Effector memory CD8-positive, alpha-beta T cell (primary cell): Measurements from ENCODE around the gene CNTN2.

ENCODE experiments used
- ATAC-seq: fragments of 150-1000 bp; cut with Tn5 transposase; replicated peaks from 2 replicates; pipeline ENCODE4 v1.10.0; 2021; ENCODE audit warnings: mild to moderate bottlenecking, moderate library complexity
- DNase-seq, 3 experiments: peaks; one replicate each; pipeline ENCODE4 v3.0.0; 2021
- H3K27ac Mint-ChIP-seq, 2 donors: one replicate each; pipeline ENCODE4 v1.8.0; 2022; ENCODE audit warnings: mild to moderate bottlenecking in 2 of 2, mixed read lengths in 2 of 2, moderate library complexity in 2 of 2
- H3K27me3 Mint-ChIP-seq, 2 donors: one replicate each; pipeline ENCODE4 v1.8.0; 2022; ENCODE audit warnings: mixed read lengths in 2 of 2
- H3K36me3 Mint-ChIP-seq: one replicate; pipeline ENCODE4 v1.8.0; 2022; ENCODE audit warnings: mild to moderate bottlenecking, moderate library complexity, mixed read lengths; ENCODE audit not compliant: insufficient read depth
- H3K4me1 Mint-ChIP-seq, 2 donors: one replicate each; pipeline ENCODE4 v1.8.0; 2022; ENCODE audit warnings: low read depth in 2 of 2, mixed read lengths in 2 of 2
- H3K4me3 Mint-ChIP-seq, 2 donors: one replicate each; pipeline ENCODE4 v1.8.0; 2022; ENCODE audit warnings: mild to moderate bottlenecking in 2 of 2, mixed read lengths in 2 of 2, moderate library complexity in 2 of 2
- H3K9me3 Mint-ChIP-seq, 2 donors: one replicate each; pipeline ENCODE4 v1.8.0; 2022; ENCODE audit warnings: mixed read lengths in 2 of 2

Gene CNTN2

DNA sequence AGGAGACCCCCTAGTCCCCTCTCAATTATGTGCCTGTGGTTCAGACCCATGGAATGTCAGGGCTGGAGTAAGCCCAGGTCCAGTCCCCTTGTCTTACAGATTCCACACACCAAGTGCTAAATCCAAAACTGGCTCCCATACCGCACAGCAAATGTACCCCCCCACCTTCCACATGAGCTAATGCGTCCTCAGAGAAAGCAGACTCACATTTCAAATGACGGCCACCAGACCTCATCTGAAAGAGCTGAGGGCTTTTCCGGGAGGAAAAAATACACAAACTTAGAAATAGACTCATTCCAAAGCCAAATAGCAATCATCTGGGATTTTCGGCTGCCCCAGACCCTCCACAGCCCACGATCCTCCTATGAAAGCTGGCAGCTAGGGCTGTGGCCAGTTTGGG lies 12.8 kb upstream of the CNTN2 start:
- H3K4me3 Mint-ChIP-seq: no peak overlapping the region
- ATAC-seq: no peak

DNA sequence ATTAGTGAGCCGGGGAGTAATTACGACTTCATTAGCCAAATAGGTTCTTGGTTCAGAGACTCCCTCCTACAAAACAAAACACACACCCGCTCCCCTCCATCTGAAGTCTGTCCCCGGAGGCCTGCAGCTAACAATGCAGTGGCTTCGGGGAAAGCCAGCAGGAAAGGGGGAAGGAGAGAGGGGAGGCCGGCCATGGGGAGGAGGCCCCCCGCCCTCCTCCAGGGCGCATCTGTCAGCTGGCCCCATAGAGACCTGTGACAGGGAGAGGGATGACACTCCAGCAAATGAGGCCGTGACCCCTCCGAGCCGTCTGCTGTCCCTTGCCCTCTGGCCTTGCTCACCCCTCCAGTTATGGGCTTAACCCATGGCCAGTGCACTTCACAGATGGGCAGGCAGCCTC lies 12.1 kb upstream of the CNTN2 start:
- H3K27me3 Mint-ChIP-seq: peaks cover 35 to 50% of the 10 kb centered on the region in 2 donors
- H3K9me3 Mint-ChIP-seq: no peaks in the 10 kb centered on the region
- no peak for ATAC-seq
- no peak overlapping the region for H3K4me3 Mint-ChIP-seq
- H3K27ac Mint-ChIP-seq: no peak overlapping the region
- no peaks in the 10 kb centered on the region for H3K4me1 Mint-ChIP-seq
- DNase-seq: no peak
- no peaks in the 10 kb centered on the region for H3K36me3 Mint-ChIP-seq

More for the DNA sequence above, 12.8 kb upstream of the CNTN2 start:
- no peak for DNase-seq
- Mint-ChIP-seq H3K36me3 (no peaks in the 10 kb centered on the region), H3K4me1 (no peaks in the 10 kb centered on the region), H3K27ac (no peak overlapping the region), H3K9me3 (no peaks in the 10 kb centered on the region), H3K27me3 (peaks cover 38 to 54% of the 10 kb centered on the region in 2 donors)

DNA sequence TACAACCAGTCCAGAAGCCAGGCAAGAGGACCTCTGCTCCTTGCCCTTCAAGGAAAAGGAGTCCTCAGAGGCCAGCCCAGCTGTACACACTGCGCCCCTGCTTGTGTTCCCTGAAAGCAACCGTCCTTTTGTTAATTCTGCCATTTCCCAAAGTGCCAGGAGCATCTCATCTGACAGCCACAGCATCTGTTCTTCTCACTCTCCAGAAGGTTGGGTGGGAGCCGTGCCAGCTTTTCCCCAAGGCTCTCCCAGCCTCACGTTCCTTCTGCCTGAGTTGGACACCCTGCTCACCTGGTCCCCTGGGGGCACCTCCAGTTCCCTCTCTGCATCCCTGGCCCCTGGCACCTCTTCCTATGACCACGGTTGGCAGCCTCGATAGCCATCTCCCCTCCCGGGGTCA lies 10.5 kb upstream of the CNTN2 start:
- no peak overlapping the region for H3K27ac Mint-ChIP-seq
- peaks cover 36 to 52% of the 10 kb centered on the region in 2 donors for H3K27me3 Mint-ChIP-seq
- DNase-seq: no peak
- no peak for ATAC-seq
- H3K36me3 Mint-ChIP-seq: no peaks in the 10 kb centered on the region
- H3K4me3 Mint-ChIP-seq: no peak overlapping the region
- no peaks in the 10 kb centered on the region for H3K4me1 Mint-ChIP-seq
- no peaks in the 10 kb centered on the region for H3K9me3 Mint-ChIP-seq

DNA sequence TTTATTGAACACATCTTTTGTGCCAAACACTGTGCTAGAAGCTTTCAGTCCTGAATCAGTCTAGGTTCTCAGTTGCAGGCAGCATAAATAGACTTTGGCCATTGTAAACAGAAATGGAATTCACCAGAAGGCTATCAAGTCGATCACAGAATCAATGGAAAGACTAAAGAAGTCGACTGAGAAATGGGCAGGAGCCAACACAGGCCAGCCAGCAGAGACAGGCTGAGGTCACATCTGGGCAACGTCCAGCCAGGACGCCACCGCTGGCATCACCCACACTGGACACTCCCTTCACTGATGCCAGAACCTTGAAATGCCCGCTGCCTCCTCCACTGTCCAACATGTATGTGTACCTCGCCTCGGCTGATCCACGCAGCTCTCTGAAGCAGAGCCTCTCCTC lies 5.5 kb upstream of the CNTN2 start:
- DNase-seq (no peak), ATAC-seq (no peak)
- Mint-ChIP-seq H3K4me1 (no peaks in the 10 kb centered on the region), H3K27ac (no peak overlapping the region), H3K9me3 (no peaks in the 10 kb centered on the region), H3K36me3 (no peaks in the 10 kb centered on the region), H3K27me3 (peaks cover 35 to 66% of the 10 kb centered on the region in 2 donors), H3K4me3 (no peak overlapping the region)

DNA sequence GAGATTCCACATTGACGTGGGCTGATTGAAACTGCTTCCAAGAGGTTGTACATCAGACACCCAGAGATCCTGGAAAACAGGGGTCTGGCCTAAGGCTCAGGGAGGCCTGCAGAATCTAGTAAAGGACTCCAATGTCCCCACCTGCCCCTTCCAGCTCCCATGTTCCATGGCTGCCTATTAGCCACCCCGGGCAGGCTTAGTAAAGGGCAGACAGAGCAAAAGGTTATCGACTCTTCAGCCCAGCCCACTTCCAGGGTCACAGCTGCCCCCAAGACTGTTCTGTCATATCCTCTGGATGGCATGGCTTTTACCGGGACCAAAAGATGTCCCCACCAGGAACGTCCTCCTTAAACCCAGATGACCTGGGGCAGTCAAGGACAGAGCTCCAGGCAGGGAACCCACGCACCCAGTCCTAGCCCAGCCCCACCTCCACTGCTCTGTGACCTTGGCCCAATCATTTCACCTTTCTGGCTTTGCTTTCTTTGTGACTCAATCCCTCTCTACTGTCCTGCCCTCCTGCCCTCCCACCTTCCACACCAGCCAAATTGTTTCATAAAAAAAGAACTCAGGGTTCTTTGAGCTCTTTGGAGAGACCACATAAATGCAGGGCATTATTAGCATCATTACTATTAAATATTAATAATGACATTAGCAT lies 4.8 kb upstream of the CNTN2 start:
- no peak for ATAC-seq
- no peaks in the 10 kb centered on the region for H3K4me1 Mint-ChIP-seq
- no peaks in the 10 kb centered on the region for H3K9me3 Mint-ChIP-seq
- H3K27me3 Mint-ChIP-seq: peaks cover 33 to 65% of the 10 kb centered on the region in 2 donors
- H3K4me3 Mint-ChIP-seq: no peak overlapping the region
- no peaks in the 10 kb centered on the region for H3K36me3 Mint-ChIP-seq
- no peak for DNase-seq
- H3K27ac Mint-ChIP-seq: no peak overlapping the region

DNA sequence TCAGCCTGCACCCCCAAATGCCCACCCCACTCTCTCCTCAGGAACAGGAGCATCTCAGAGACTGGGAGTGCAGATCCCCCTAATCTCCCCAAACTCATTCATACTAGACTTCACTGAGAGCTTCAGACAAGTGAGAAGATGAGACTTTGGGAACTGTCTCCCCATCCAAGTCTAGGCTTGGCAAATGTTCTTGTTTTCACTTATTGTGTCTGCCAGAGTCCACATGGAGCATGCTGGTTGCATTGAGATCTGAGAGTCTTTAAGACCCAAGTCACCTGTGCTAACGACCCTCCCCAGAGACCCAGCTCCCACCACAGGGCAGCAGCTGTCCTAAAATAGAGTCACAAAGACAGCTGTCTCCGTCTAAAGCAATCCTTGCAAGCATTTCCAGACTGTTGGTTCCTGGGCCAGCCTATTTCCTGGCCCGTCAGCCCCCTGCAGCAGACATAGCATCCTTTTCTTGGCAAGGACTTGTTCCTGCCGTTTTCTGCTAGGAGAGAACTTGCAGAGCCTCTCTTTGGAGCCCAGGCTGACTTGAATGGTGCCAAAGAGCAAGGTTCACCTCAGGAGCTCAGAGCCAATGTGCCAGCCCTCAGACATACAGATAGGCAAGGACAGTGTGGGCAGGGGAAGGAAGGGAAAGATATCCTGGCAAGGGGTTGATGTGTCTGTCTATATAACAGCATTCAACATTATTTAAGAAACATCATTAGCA lies 1.9 kb upstream of the CNTN2 start:
- no peaks in the 10 kb centered on the region for H3K9me3 Mint-ChIP-seq
- H3K4me1 Mint-ChIP-seq: no peaks in the 10 kb centered on the region
- ATAC-seq: no peak
- no peak for DNase-seq
- H3K27me3 Mint-ChIP-seq: peaks cover 57 to 94% of the 10 kb centered on the region in 2 donors
- no peaks in the 10 kb centered on the region for H3K36me3 Mint-ChIP-seq
- no peak overlapping the region for H3K27ac Mint-ChIP-seq
- H3K4me3 Mint-ChIP-seq: no peak overlapping the region

DNA sequence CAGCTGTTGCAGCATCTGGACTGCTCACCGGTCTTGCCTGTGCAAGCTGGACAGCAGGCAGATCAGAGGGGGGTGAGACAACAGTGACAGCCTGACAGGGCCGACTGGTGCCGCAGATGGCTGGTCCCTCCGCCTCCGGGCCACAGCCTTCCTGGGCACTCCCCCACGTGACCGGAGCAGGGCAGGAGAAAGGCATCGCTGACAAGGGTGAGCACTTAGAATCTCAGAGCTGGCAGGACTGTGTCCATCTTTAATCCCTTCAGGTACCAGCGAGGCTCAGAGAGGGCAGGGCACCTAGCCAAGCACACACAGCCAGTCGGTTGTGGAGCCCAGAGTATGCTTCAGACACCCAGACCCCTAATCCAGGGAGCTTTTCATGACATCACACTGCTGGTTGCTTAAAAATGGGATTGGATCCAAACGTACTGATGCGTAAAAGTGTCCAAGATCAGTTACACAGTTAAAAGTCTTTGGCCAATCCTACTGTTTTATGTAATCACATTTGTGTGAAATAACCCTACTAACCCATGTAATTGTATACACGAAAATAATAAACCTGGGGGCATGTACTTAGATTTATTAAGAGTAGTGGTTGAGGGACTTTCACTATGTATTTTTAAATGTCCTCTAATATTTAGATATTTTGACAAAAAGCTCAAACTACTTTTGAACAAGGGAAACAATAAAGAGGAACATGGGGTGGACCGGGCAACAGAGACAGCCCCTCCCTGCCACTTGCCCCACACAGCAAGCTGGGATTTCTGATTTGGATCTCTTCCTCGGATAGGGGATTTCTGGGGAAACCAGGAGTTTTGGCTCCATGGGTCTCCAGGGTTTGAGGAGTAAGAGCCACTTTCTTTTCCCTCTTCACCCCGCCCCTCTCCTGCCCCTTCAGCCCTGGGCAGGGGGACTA lies 758 bp upstream of the CNTN2 start:
- Mint-ChIP-seq H3K4me1 (no peaks in the 10 kb centered on the region), H3K36me3 (no peaks in the 10 kb centered on the region), H3K27me3 (peaks cover 57 to 97% of the 10 kb centered on the region in 2 donors), H3K9me3 (no peaks in the 10 kb centered on the region), H3K4me3 (no peak overlapping the region), H3K27ac (no peak overlapping the region)
- DNase-seq (no peak), ATAC-seq (no peak)

DNA sequence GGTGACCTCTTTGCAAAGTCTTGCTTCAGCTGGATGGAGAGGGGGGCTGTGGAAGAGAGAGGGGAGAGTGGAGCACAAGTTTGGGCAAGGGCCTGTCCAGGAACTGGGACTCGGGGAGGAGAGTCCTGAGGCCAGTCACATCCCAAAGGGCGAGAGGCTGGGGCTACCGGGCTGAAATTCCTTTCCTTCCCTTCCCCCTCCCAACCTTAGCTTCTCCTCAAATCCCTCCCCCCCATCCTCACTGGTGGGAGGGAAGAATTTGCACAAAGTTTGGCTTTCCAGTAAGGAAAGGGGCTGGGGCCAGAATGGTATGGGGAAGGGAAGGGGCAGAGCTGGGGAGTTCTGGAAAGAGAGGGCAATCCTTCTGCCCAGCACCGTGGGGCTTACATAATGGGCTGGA lies 854 bp downstream of the CNTN2 start:
- Mint-ChIP-seq H3K4me1 (no peaks in the 10 kb centered on the region), H3K27me3 (peaks cover 58 to 99% of the 10 kb centered on the region in 2 donors), H3K27ac (no peak overlapping the region), H3K4me3 (no peak overlapping the region), H3K36me3 (no peaks in the 10 kb centered on the region), H3K9me3 (no peaks in the 10 kb centered on the region)
- ATAC-seq (no peak), DNase-seq (no peak)

DNA sequence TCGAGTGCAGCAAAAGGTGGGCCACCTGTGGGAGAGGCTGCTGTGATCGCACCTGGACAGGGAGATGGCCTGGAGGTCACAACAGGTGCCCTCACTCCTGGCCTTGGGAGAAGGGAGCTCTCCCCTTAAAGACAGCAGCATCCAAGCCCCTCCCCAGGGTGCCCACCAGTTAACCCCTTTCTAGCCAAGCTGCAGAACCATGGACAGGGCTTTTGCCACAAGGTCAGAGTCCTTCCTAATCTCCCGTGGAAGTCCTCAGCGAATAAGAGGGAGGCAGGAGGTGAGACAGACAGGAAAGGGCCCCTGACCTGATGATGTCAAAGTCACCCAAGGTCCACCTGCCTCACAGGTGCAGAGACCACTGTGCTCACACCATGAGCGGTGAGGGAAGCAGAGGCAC lies 1.7 kb downstream of the CNTN2 start:
- ATAC-seq (no peak), DNase-seq (no peak)
- H3K9me3 Mint-ChIP-seq: no peaks in the 10 kb centered on the region
- H3K4me1 Mint-ChIP-seq: no peaks in the 10 kb centered on the region
- H3K36me3 Mint-ChIP-seq: no peaks in the 10 kb centered on the region
- H3K27ac Mint-ChIP-seq: no peak overlapping the region
- peaks cover 57 to 95% of the 10 kb centered on the region in 2 donors for H3K27me3 Mint-ChIP-seq
- H3K4me3 Mint-ChIP-seq: no peak overlapping the region

DNA sequence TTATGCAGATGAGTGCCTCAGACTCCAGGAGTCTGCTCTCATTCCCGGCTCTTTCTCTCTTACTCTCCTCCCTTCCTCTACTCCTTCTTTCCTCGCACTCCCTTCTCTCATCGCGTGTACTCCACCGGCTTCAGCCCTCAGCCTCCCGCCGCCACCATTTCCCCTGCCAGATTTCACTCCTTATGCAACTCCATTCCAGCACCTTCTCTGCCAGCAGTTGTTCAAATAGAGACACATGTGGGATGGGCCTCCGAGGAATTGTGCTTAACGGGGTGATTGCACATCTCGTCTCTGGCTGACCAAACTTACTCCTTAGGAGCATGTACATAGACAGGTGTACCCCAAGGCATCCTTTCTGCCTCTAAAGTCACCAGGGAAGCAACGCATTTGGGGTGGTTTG lies 2.1 kb downstream of the CNTN2 start:
- H3K4me3 Mint-ChIP-seq: no peak overlapping the region

DNA sequence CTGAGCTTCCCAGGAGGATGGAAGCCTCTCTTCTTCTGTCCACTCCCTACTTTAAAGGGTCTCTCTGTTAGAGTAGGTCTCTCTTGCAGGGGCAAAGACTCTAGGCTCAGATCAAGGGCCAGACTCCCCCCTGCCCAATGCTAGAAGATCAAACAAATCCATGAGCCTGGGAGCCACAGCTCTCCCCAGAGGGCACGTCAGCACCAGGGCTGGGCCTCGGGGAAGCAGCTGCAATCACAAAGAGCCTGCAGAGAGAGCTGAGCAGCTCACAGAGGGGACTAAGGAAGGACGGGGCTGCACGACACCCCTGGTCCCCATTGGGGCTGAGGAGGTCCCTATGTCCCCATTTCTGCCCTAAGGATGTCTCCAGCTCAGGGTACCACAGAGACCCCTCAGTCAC lies 3.9 kb downstream of the CNTN2 start:
- peaks cover 40 to 89% of the 10 kb centered on the region in 2 donors for H3K27me3 Mint-ChIP-seq
- H3K9me3 Mint-ChIP-seq: no peaks in the 10 kb centered on the region
- no peaks in the 10 kb centered on the region for H3K4me1 Mint-ChIP-seq
- no peak overlapping the region for H3K27ac Mint-ChIP-seq
- ATAC-seq (no peak), DNase-seq (no peak)
- no peak overlapping the region for H3K4me3 Mint-ChIP-seq
- no peaks in the 10 kb centered on the region for H3K36me3 Mint-ChIP-seq

More for the DNA sequence above, 2.1 kb downstream of the CNTN2 start:
- DNase-seq (no peak), ATAC-seq (no peak)
- H3K27me3 Mint-ChIP-seq: peaks cover 53 to 95% of the 10 kb centered on the region in 2 donors
- H3K9me3 Mint-ChIP-seq: no peaks in the 10 kb centered on the region
- H3K36me3 Mint-ChIP-seq: no peaks in the 10 kb centered on the region
- no peak overlapping the region for H3K27ac Mint-ChIP-seq
- no peaks in the 10 kb centered on the region for H3K4me1 Mint-ChIP-seq

DNA sequence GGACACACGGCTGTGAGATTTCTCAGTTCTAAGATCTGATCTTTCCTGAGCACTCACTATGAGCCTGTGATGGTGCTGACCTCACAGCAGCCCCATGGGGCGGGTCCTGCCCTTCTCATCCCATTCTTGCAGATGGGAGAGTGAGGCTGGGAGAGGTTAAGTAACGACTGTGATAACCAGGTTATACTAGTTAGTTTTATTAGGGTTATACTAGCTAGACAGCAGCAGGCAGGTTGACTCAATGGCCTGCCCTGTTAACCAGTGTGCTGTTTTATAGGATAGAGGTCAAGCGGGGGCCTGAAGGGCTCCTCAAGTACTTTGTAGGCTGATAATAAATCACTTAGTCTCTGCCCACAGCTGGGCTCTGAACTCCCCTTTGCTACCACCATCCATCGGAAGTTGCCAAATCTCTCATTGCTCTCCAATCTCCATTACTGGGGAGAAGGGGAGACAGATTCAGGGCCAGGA lies 4.8 kb downstream of the CNTN2 start:
- Mint-ChIP-seq H3K9me3 (no peaks in the 10 kb centered on the region), H3K4me1 (no peaks in the 10 kb centered on the region), H3K27ac (no peak overlapping the region), H3K27me3 (peaks cover 35 to 82% of the 10 kb centered on the region in 2 donors), H3K36me3 (no peaks in the 10 kb centered on the region), H3K4me3 (no peak overlapping the region)
- no peak for DNase-seq
- no peak for ATAC-seq

DNA sequence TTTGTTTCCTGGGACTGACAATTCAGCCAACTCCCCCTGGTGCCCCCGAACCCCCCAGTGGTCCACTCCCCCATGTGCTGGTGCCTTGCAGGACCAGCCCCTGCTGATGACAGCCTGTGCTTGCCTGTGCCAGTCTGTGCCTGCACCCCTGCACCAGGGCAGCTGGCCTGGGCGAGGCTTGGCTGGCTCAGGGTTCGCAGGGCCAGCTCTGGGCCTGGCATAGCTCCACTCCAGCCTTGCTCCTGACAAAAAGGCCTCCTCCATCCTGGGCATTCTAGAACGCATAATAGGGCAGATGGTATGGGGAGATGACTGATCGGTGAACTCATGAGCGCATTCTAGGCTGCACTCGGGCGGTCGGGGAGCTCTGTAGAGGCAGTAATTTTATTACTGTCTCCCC lies 5.4 kb downstream of the CNTN2 start:
- Mint-ChIP-seq H3K27ac (no peak overlapping the region), H3K36me3 (no peaks in the 10 kb centered on the region), H3K9me3 (no peaks in the 10 kb centered on the region), H3K4me1 (no peaks in the 10 kb centered on the region), H3K4me3 (no peak overlapping the region), H3K27me3 (peaks cover 39 to 83% of the 10 kb centered on the region in 2 donors)
- DNase-seq (no peak), ATAC-seq (no peak)
